IMR-90 (cell line): ENCODE results near the gene PDE11A. TPM values are rescaled to one million over a fixed set of nuclear protein-coding genes. Genes with fewer than 3 reads are reported as not detected.

Experiments
- ATAC-seq: fragments of 200-7000 bp; cut with Tn5 transposase; 2 replicates; pipeline ENCODE4 v1.9.1; 2020; ENCODE audit warnings: low read depth, mild to moderate bottlenecking, moderate library complexity
- BruUV-seq: library from RNA; stranded (reverse); fragments of 400-500 nt; replicated peaks from 2 replicates; lab custom pipeline; 2021; lab: Mats Ljungman, UMichigan
- CTCF ChIA-PET: fragments of 300-600 bp; formaldehyde crosslinking; extraction: SDS; loops from one replicate; lab custom pipeline; 2021; ENCODE audit warnings: antibody characterized with exemption; lab: Yijun Ruan, JAX
- POLR2A ChIA-PET: fragments of 300-600 bp; sonication (Branson Sonifier 250); formaldehyde crosslinking; loops from one replicate; lab custom pipeline; 2022; ENCODE audit warnings: antibody characterized with exemption; ENCODE audit not compliant: unreplicated experiment; lab: Charles Lee
- DNase-seq: peaks from one replicate; pipeline ENCODE4 v3.0.0; 2013
- H2AFZ ChIP-seq: replicated peaks from 2 replicates; pipeline ENCODE3; 2013; ENCODE audit warnings: low read length, mild to moderate bottlenecking; ENCODE audit not compliant: poor library complexity
- H2AK5ac ChIP-seq: 2 replicates; pipeline ENCODE4 v1.6.1; 2013; ENCODE audit warnings: low read depth, low read length, inconsistent platforms
- H2AK9ac ChIP-seq: replicated peaks from 2 replicates; pipeline ENCODE3; 2013; ENCODE audit warnings: mild to moderate bottlenecking, low read depth, low read length, moderate library complexity; ENCODE audit not compliant: poor library complexity
- H2BK120ac ChIP-seq: 2 replicates; pipeline ENCODE4 v1.6.1; 2013; ENCODE audit warnings: low read depth, low read length, inconsistent platforms
- H2BK15ac ChIP-seq: 3 replicates; pipeline ENCODE4 v1.6.1; 2013; ENCODE audit warnings: low read depth, low read length, inconsistent platforms
- H2BK20ac ChIP-seq: 2 replicates; pipeline ENCODE4 v1.6.1; 2013; ENCODE audit warnings: low read depth, mild to moderate bottlenecking, inconsistent platforms, low read length, moderate library complexity
- H2BK5ac ChIP-seq: 2 replicates; pipeline ENCODE4 v1.6.1; 2013; ENCODE audit warnings: mild to moderate bottlenecking, low read depth, low read length, inconsistent platforms; ENCODE audit not compliant: poor library complexity, severe bottlenecking
- H3K14ac ChIP-seq: replicated peaks from 2 replicates; pipeline ENCODE4 v1.6.1; 2013; ENCODE audit warnings: low read depth, low read length, inconsistent platforms
- H3K18ac ChIP-seq: 2 replicates; pipeline ENCODE4 v1.6.1; 2013; ENCODE audit warnings: low read depth, low read length, control low read depth
- H3K23ac ChIP-seq: 2 replicates; pipeline ENCODE4 v1.6.1; 2013; ENCODE audit warnings: low read depth, low read length, inconsistent platforms
- H3K27ac ChIP-seq: 2 replicates; pipeline ENCODE4 v1.5.1; 2013; ENCODE audit warnings: mild to moderate bottlenecking, control low read depth, low read length; ENCODE audit not compliant: insufficient read depth
- H3K27me3 ChIP-seq: 2 replicates; pipeline ENCODE4 v1.6.1; 2013; ENCODE audit warnings: low read length; ENCODE audit not compliant: control insufficient read depth, insufficient read depth
- H3K36me3 ChIP-seq: 2 replicates; pipeline ENCODE4 v1.6.1; 2013; ENCODE audit warnings: low read length, mixed read lengths; ENCODE audit not compliant: control insufficient read depth, insufficient read depth
- H3K4ac ChIP-seq: 2 replicates; pipeline ENCODE4 v1.6.1; 2013; ENCODE audit warnings: low read depth, low read length, inconsistent platforms
- H3K4me1 ChIP-seq: 2 replicates; pipeline ENCODE4 v1.6.1; 2013; ENCODE audit warnings: low read length, mixed read lengths; ENCODE audit not compliant: control insufficient read depth, insufficient read depth
- H3K4me2 ChIP-seq: 2 replicates; pipeline ENCODE4 v1.6.1; 2013; ENCODE audit warnings: low read depth, mild to moderate bottlenecking, control low read depth, low read length, moderate library complexity
- H3K4me3 ChIP-seq: 2 replicates; pipeline ENCODE4 v1.5.1; 2013; ENCODE audit warnings: low read depth, mild to moderate bottlenecking, control low read depth, low read length, moderate library complexity; ENCODE audit not compliant: insufficient read depth
- H3K56ac ChIP-seq: 2 replicates; pipeline ENCODE4 v1.6.1; 2013; ENCODE audit warnings: low read length, inconsistent platforms; ENCODE audit not compliant: insufficient read depth; ENCODE audit errors: extremely low read depth
- H3K79me1 ChIP-seq, 2 experiments: 2 replicates each; pipeline ENCODE4 v1.6.1; 2013; ENCODE audit warnings: low read length in 2 of 2, inconsistent platforms in 1 of 2, low read depth in 1 of 2
- H3K9ac ChIP-seq: 2 replicates; pipeline ENCODE4 v1.6.1; 2013; ENCODE audit warnings: low read depth, low read length, control low read depth
- H3K9me1 ChIP-seq: 2 replicates; pipeline ENCODE4 v1.6.1; 2013; ENCODE audit warnings: low read length, inconsistent platforms; ENCODE audit not compliant: insufficient read depth
- H3K9me3 ChIP-seq: 2 replicates; pipeline ENCODE4 v1.6.1; 2013; ENCODE audit warnings: low read length; ENCODE audit not compliant: control insufficient read depth, insufficient read depth
- H4K20me1 ChIP-seq: 2 replicates; pipeline ENCODE4 v1.6.1; 2013; ENCODE audit warnings: low read length, inconsistent platforms; ENCODE audit not compliant: insufficient read depth
- H4K5ac ChIP-seq: 2 replicates; pipeline ENCODE4 v1.6.1; 2013; ENCODE audit warnings: mild to moderate bottlenecking, low read depth, low read length, control low read depth
- H4K8ac ChIP-seq, 2 experiments: 2 replicates each; pipeline ENCODE4 v1.6.1; 2013; ENCODE audit warnings: low read depth in 2 of 2, low read length in 2 of 2, control low read depth in 1 of 2, inconsistent platforms in 1 of 2
- H4K91ac ChIP-seq: 2 replicates; pipeline ENCODE4 v1.6.1; 2013; ENCODE audit warnings: low read depth, low read length, inconsistent platforms; ENCODE audit not compliant: insufficient read depth
- BHLHE40 ChIP-seq: fragments of 150-350 bp; IDR thresholded peaks from 2 replicates; pipeline ENCODE4 v1.6.1; 2016; ENCODE audit warnings: mild to moderate bottlenecking, low read depth, low read length
- CEBPB ChIP-seq: IDR thresholded peaks from 2 replicates; pipeline ENCODE4 v1.6.1; 2012; ENCODE audit warnings: low read depth, low read length, improper control_type of control experiment
- CHD1 ChIP-seq: IDR thresholded peaks from 2 replicates; pipeline ENCODE4 v1.6.1; 2012; ENCODE audit warnings: low read depth, low read length, improper control_type of control experiment
- FOS ChIP-seq: fragments of 150-350 bp; IDR thresholded peaks from 2 replicates; pipeline ENCODE4 v1.6.1; 2016; ENCODE audit warnings: low read depth, low read length
- MAFK ChIP-seq: IDR thresholded peaks from 2 replicates; pipeline ENCODE4 v1.6.1; 2012; ENCODE audit warnings: low read depth, low read length, improper control_type of control experiment
- MAZ ChIP-seq: IDR thresholded peaks from 2 replicates; pipeline ENCODE4 v1.6.1; 2012; ENCODE audit warnings: low read depth, mild to moderate bottlenecking, low read length, improper control_type of control experiment, moderate library complexity, borderline replicate concordance
- MXI1 ChIP-seq: IDR thresholded peaks from 2 replicates; pipeline ENCODE4 v1.6.1; 2012; ENCODE audit warnings: low read depth, mild to moderate bottlenecking, low read length, moderate library complexity, borderline replicate concordance
- NFE2L2 ChIP-seq: fragments of 150-350 bp; IDR thresholded peaks from 2 replicates; pipeline ENCODE4 v1.6.1; 2016; ENCODE audit warnings: low read depth, mild to moderate bottlenecking, low read length
- POLR2A ChIP-seq: IDR thresholded peaks from 2 replicates; pipeline ENCODE4 v1.6.1; 2012; ENCODE audit warnings: mild to moderate bottlenecking, low read depth, low read length
- RAD21 ChIP-seq: IDR thresholded peaks from 2 replicates; pipeline ENCODE4 v1.6.1; 2012; ENCODE audit warnings: low read length, improper control_type of control experiment
- RCOR1 ChIP-seq: IDR thresholded peaks from 2 replicates; pipeline ENCODE4 v1.6.1; 2012; ENCODE audit warnings: mild to moderate bottlenecking, low read length, improper control_type of control experiment; ENCODE audit not compliant: insufficient replicate concordance
- RFX5 ChIP-seq: IDR thresholded peaks from 2 replicates; pipeline ENCODE4 v1.8.0; 2012; ENCODE audit warnings: low read depth, mild to moderate bottlenecking, low read length, moderate library complexity
- SMC3 ChIP-seq: fragments of 150-350 bp; IDR thresholded peaks from 2 replicates; pipeline ENCODE4 v1.6.1; 2016; ENCODE audit warnings: low read depth, mild to moderate bottlenecking, antibody characterized with exemption, low read length, moderate library complexity
- WGBS, 2 experiments: methylation state at CpG; one replicate each; pipeline versions ENCODE4 v1.1.5 to v1.1.7; 2013; ENCODE audit warnings: missing lambda C conversion rate in 2 of 2; ENCODE audit not compliant: insufficient read length in 1 of 2; ENCODE audit errors: extremely low coverage in 2 of 2; 5-methylcytosine and 5-hydroxymethylcytosine counted together
- dilution Hi-C: fragments of 300-500 bp; cut with HindIII; formaldehyde crosslinking; loops from one replicate; pipeline ENCODE4 v1.14.3; 2018; ENCODE audit warnings: low sequenced_read_pairs; ENCODE audit not compliant: unreplicated experiment
- in situ Hi-C: fragments of 300-500 bp; cut with MboI; formaldehyde crosslinking; loops from 3 replicates; pipeline ENCODE4 v1.14.3; 2019; ENCODE audit warnings: low sequenced_read_pairs, inconsistent platforms, mixed read lengths
- intact Hi-C: fragments of 100-400 bp; cut with micrococcal nuclease; formaldehyde crosslinking; loops from 2 replicates; pipeline ENCODE4 v1.10.0; 2022
- polyA plus RNA-seq, 3 experiments: library from polyadenylated mRNA; depleted of rRNA; stranded (reverse); fragments of >200 nt; gene quantifications; 2 replicates each; pipeline ENCODE4 v1.2.3, GENCODE V29; 2012; ENCODE audit warnings: low replicate concordance in 1 of 3
- total RNA-seq: library from RNA; depleted of rRNA; stranded (reverse); fragments of >200 nt; gene quantifications from 2 replicates; pipeline ENCODE4 v1.2.3, GENCODE V29; 2012
- TF ChIP-seq, protein P1 (sequence below): fragments of 150-350 bp; IDR thresholded peaks from 2 replicates; pipeline ENCODE4 v1.6.1; 2016; ENCODE audit warnings: low read depth, mild to moderate bottlenecking, low read length, moderate library complexity, borderline replicate concordance
- TF ChIP-seq, protein P2 (sequence below): fragments of 150-350 bp; IDR thresholded peaks from 2 replicates; pipeline ENCODE4 v1.6.1; 2017; ENCODE audit warnings: mild to moderate bottlenecking, antibody characterized with exemption, low read length, low read depth
- TF ChIP-seq, protein P3 (sequence below): conservative IDR thresholded peaks from 2 replicates; pipeline ENCODE4 v1.5.1; 2012; ENCODE audit warnings: mild to moderate bottlenecking, low read depth, low read length, improper control_type of control experiment

PDE11A gene
- total and polyA plus RNA-seq, 2 of the 4 experiments (the other 2 are of a cell fraction): 0.21 to 0.72 TPM

DNA sequence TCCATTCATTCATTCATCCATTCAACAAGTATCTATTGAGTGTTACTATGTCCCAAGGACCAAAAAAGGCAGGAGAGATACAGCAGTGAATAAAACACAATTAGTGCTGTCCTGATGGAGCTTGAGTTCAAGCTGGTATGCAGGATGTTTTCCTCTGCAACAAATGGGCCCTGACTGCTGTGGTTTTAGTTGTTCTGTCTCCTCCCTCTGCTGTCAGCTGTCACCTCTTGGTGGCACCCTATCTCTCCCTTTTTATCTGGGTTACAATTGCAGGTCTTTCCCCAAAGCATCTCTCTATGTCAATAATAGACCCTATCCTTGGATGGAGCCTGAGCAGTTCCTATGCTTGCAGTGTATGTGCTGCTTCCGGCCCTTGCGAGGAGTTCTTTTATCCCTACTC lies 304.8 kb downstream of the PDE11A start:
- no peak for DNase-seq
- no CpG with 5 or more reads among the region's 2 CpGs for WGBS, 2 experiments
- Histone ChIP-seq H3K4me2 (no peak overlapping the region), H2BK15ac (no peak overlapping the region), H3K9ac (no peak overlapping the region), H3K36me3 (no peaks in the 10 kb centered on the region), H2AFZ (no peak overlapping the region), H3K23ac (no peak overlapping the region), H3K27me3 (peaks cover 2% of the 10 kb centered on the region; the same call in 1 of the 2 replicates), H3K4me1 (no peaks in the 10 kb centered on the region), H3K79me1 (no peaks in the 10 kb centered on the region), H3K9me3 (no peaks in the 10 kb centered on the region), H3K56ac (no peak overlapping the region), H2AK9ac (no peak overlapping the region), H3K18ac (no peak overlapping the region), H4K8ac (no peak overlapping the region), H3K4ac (no peak overlapping the region), H4K91ac (no peak overlapping the region), H4K5ac (no peak overlapping the region), H2BK20ac (no peak overlapping the region), H3K9me1 (no peaks in the 10 kb centered on the region), H3K27ac (no peak overlapping the region), H2AK5ac (no peak overlapping the region), H2BK5ac (no peak overlapping the region), H3K4me3 (no peak overlapping the region), H2BK120ac (no peak overlapping the region), H3K14ac (no peak overlapping the region), H4K20me1 (no peaks in the 10 kb centered on the region)
- TF ChIP-seq SMC3 (no peak), FOS (no peak), MXI1 (no peak), BHLHE40 (no peak), CHD1 (no peak), RFX5 (no peak), RAD21 (no peak), CEBPB (no peak), RCOR1 (no peak), POLR2A (no peak), MAFK (no peak), NFE2L2 (no peak), MAZ (no peak)
- TF ChIP-seq, protein P1, sequence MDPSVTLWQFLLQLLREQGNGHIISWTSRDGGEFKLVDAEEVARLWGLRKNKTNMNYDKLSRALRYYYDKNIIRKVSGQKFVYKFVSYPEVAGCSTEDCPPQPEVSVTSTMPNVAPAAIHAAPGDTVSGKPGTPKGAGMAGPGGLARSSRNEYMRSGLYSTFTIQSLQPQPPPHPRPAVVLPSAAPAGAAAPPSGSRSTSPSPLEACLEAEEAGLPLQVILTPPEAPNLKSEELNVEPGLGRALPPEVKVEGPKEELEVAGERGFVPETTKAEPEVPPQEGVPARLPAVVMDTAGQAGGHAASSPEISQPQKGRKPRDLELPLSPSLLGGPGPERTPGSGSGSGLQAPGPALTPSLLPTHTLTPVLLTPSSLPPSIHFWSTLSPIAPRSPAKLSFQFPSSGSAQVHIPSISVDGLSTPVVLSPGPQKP: no peak
- TF ChIP-seq, protein P2, sequence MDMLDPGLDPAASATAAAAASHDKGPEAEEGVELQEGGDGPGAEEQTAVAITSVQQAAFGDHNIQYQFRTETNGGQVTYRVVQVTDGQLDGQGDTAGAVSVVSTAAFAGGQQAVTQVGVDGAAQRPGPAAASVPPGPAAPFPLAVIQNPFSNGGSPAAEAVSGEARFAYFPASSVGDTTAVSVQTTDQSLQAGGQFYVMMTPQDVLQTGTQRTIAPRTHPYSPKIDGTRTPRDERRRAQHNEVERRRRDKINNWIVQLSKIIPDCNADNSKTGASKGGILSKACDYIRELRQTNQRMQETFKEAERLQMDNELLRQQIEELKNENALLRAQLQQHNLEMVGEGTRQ: no peak
- TF ChIP-seq, protein P3, sequence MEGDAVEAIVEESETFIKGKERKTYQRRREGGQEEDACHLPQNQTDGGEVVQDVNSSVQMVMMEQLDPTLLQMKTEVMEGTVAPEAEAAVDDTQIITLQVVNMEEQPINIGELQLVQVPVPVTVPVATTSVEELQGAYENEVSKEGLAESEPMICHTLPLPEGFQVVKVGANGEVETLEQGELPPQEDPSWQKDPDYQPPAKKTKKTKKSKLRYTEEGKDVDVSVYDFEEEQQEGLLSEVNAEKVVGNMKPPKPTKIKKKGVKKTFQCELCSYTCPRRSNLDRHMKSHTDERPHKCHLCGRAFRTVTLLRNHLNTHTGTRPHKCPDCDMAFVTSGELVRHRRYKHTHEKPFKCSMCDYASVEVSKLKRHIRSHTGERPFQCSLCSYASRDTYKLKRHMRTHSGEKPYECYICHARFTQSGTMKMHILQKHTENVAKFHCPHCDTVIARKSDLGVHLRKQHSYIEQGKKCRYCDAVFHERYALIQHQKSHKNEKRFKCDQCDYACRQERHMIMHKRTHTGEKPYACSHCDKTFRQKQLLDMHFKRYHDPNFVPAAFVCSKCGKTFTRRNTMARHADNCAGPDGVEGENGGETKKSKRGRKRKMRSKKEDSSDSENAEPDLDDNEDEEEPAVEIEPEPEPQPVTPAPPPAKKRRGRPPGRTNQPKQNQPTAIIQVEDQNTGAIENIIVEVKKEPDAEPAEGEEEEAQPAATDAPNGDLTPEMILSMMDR: no peak
- no TSS peak for BruUV-seq
- ChIA-PET CTCF (interaction anchor here (0.6 kb wide), 1 partner anchor 20 kb away, joined by 3 read pairs; no protein-coding TSS in a partner anchor), POLR2A (no interaction called here)
- intact Hi-C loops (loop anchor here (10.0 kb wide), 1 partner anchor 1923 kb away; no protein-coding TSS in a partner anchor), in situ Hi-C loops (no loop called here), dilution Hi-C loops (no loop called here)
- no peak for ATAC-seq
